ENCODE results near the gene OR4F6. TPM values are rescaled to one million over a fixed set of nuclear protein-coding genes. Genes with fewer than 3 reads are reported as not detected.
"Not testable (repeated sequence)": the region's sequence is repeated elsewhere in the genome, so short reads cannot be mapped to it uniquely, and the experiment has no call there.

OR4F6 gene
- polyA plus RNA-seq, 1 of the 3 experiments (the other 2 are of a cell fraction) = not detected

DNA sequence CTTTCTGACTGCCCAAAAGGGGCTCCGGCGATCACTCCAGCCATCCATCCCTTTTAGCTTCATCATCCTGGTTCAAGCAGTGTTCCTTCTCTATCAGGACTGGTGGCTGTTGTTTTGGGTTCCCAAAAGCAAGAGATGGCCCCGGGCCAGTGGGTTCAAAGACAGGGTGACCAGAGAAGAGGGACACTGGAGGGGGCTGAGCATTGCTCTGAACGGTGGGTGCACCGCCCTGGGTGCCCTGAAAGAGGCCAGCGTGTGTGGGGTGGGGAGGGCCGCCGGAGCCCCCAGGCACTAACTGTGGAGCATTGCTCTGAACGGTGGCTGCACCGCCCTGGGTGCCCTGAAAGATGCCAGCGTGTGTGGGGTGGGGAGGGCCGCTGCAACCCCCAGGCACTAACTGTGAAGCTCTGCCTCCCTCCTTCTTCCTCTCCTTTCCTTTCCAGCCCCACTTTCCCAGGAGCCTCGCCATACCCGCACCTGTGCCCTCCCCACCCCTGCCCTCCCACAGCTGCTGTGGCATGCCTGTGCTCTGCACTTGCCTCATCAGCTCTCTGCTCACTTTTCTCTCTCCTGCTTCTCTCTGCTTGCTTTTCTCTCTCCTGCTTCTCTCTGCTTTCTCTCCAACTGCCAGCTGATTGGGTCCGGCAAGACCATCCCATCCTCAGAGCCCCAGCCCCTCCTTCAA, 37.4 kb upstream of the OR4F6 start:
- WGBS (ENCODE audit: low lambda C conversion rate) = 60% methylated on average over 12 of the region's 15 CpGs
- H4K20me1 ChIP-seq (ENCODE audit: insufficient read depth) = no peaks in the 10 kb centered on the region
- POLR2A ChIA-PET = no interaction called here
- H3K27me3 ChIP-seq (ENCODE audit: insufficient read depth) = no peaks in the 10 kb centered on the region
- CTCF ChIA-PET = no interaction called here
- no peaks in the 10 kb centered on the region; a peak in 1 of 4 replicates for H3K4me1 ChIP-seq (ENCODE audit: control insufficient read depth in 1 of 2, insufficient read depth in 2 of 2, low read depth in 1 of 2, low read length in 1 of 2)
- no peak overlapping the region for H2AFZ ChIP-seq (ENCODE audit: low read depth)
- H3K4me2 ChIP-seq = no peak overlapping the region
- no peak overlapping the region for H3K27ac ChIP-seq (ENCODE audit: low read depth in 2 of 2, low read length in 1 of 2)
- no peaks in the 10 kb centered on the region for H3K79me2 ChIP-seq (ENCODE audit: insufficient read depth)
- no peak overlapping the region for H3K4me3 ChIP-seq (ENCODE audit: low read depth in 2 of 2, low read length in 1 of 2)
- no peak overlapping the region for H3K9ac ChIP-seq
- H3K9me3 ChIP-seq = no peaks in the 10 kb centered on the region
- H3F3A ChIP-seq (replicated peaks; ENCODE audit: insufficient read depth) = no peaks in the 10 kb centered on the region
- no peaks in the 10 kb centered on the region for H3K9me2 ChIP-seq
- TF ChIP-seq RAD21 (IDR thresholded peaks at IDR 0.05; ENCODE audit: low read length) (no peak), FOXJ3 (CRISPR knock-in tag; IDR thresholded peaks at IDR 0.05) (no peak), MEF2A (IDR thresholded peaks at IDR 0.05; ENCODE audit: borderline replicate concordance, low read depth) (no peak), SMC3 (IDR thresholded peaks at IDR 0.05; ENCODE audit: low read depth, low read length) (no peak), FOSL2 (IDR thresholded peaks at IDR 0.05; ENCODE audit: borderline replicate concordance, low read depth) (no peak), EZH2phosphoT487 (IDR thresholded peaks at IDR 0.05; ENCODE audit: borderline replicate concordance, low read depth) (no peak)
- TF ChIP-seq, protein P1, sequence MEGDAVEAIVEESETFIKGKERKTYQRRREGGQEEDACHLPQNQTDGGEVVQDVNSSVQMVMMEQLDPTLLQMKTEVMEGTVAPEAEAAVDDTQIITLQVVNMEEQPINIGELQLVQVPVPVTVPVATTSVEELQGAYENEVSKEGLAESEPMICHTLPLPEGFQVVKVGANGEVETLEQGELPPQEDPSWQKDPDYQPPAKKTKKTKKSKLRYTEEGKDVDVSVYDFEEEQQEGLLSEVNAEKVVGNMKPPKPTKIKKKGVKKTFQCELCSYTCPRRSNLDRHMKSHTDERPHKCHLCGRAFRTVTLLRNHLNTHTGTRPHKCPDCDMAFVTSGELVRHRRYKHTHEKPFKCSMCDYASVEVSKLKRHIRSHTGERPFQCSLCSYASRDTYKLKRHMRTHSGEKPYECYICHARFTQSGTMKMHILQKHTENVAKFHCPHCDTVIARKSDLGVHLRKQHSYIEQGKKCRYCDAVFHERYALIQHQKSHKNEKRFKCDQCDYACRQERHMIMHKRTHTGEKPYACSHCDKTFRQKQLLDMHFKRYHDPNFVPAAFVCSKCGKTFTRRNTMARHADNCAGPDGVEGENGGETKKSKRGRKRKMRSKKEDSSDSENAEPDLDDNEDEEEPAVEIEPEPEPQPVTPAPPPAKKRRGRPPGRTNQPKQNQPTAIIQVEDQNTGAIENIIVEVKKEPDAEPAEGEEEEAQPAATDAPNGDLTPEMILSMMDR (IDR thresholded peaks at IDR 0.05) = no peak
- no peak for DNase-seq
- no peaks in the 10 kb centered on the region for H3K36me3 ChIP-seq (replicated peaks in 1 of 2; ENCODE audit: control insufficient read depth in 1 of 2, insufficient read depth in 2 of 2, low read length in 1 of 2)

DNA sequence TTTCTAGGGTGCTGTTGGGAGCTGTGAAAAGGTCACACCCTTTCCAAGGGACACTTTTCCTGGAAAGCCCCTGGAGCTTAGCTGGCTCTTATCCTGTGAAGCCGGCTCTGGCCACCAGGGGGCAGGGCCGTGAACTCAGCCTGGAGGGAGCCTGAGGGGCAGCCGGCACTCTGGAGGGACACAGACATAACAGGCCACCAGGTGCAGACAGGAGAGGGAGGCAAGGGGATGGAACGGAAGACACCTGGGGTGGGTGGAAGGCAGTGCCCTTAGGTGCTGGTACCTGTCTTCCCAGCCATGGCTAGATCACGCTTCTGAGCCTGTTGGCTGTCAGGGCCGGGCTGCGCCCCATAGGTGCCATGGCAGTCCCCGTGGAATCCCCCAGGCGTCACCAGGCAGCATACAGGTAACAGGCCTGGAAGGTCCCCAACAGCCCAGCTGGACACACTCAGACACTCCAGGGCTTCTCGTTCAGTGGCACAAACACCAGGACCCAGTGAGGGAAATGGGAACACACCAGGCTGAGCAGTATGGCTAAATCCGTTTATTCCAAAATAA, 36.1 kb upstream of the OR4F6 start:
- H3K4me2 ChIP-seq; H4K20me1 ChIP-seq (ENCODE audit: insufficient read depth); H3F3A ChIP-seq (replicated peaks; ENCODE audit: insufficient read depth); DNase-seq; POLR2A ChIA-PET; H3K4me1 ChIP-seq (ENCODE audit: control insufficient read depth in 1 of 2, insufficient read depth in 2 of 2, low read depth in 1 of 2, low read length in 1 of 2); H2AFZ ChIP-seq (ENCODE audit: low read depth); H3K27me3 ChIP-seq (ENCODE audit: insufficient read depth); H3K9me3 ChIP-seq; H3K27ac ChIP-seq (ENCODE audit: low read depth in 2 of 2, low read length in 1 of 2); H3K9ac ChIP-seq; H3K79me2 ChIP-seq (ENCODE audit: insufficient read depth); H3K4me3 ChIP-seq (ENCODE audit: low read depth in 2 of 2, low read length in 1 of 2); CTCF ChIA-PET; H3K9me2 ChIP-seq; H3K36me3 ChIP-seq (replicated peaks in 1 of 2; ENCODE audit: control insufficient read depth in 1 of 2, insufficient read depth in 2 of 2, low read length in 1 of 2): not testable (repeated sequence)
- TF ChIP-seq, protein P1 (IDR thresholded peaks at IDR 0.05) = peak; percentile 47
- WGBS (ENCODE audit: low lambda C conversion rate) = 69% methylated on average over 8 of the region's 11 CpGs

Data from SK-N-SH (cell line).